ENCODE data around the gene EXOC7. TPM values are rescaled to one million over a fixed set of nuclear protein-coding genes. Genes with fewer than 3 reads are reported as not detected.

Gene EXOC7
- total and polyA plus RNA-seq, 2 of the 8 experiments (the other 6 are each of a cell fraction or from before 2014, with no cell fraction given) = 77.1 to 92.6 TPM

DNA sequence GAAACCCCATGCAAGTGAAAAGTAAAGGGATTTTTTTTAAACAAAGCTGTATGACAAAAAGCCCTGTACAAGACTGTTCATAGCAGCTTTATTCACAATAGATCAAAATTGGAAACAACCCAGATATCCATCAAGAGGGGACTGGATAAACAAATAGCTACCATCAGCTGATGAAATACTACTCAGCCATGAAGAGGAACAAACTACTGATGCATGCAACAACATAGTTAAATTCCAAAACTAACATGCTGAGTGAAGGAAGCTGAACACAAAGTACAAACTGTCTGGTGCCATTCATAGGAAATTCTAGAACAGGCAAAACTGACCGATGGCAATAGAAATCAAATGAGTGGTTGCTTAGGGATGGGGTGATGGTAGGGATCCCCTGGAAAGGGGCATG lies 22.3 kb upstream of the EXOC7 start:
- H3K9me3 ChIP-seq (ENCODE audit: insufficient read depth in 2 of 2, low read depth in 1 of 2, low read length in 1 of 2) = no peaks in the 10 kb centered on the region
- H2AK5ac ChIP-seq (ENCODE audit: low read depth, low read length) = no peak overlapping the region
- no peaks in the 10 kb centered on the region for H3K36me3 ChIP-seq (ENCODE audit: control insufficient read depth in 2 of 4, insufficient read depth in 4 of 4, low read length in 3 of 4)
- no peak overlapping the region for H3K18ac ChIP-seq (ENCODE audit: extremely low read depth, low read length)
- no peak overlapping the region for H2BK20ac ChIP-seq (ENCODE audit: low read length)
- no peak overlapping the region for H3K4ac ChIP-seq (replicated peaks; ENCODE audit: insufficient read length, low read depth, low read length)
- no peaks in the 10 kb centered on the region for H3K79me2 ChIP-seq (ENCODE audit: control insufficient read depth in 1 of 2, insufficient read depth in 2 of 2, low read length in 2 of 2)
- H4K91ac ChIP-seq (replicated peaks; ENCODE audit: insufficient read length, low read length) = no peak overlapping the region
- H2AFZ ChIP-seq (ENCODE audit: low read length) = no peak overlapping the region
- no peak overlapping the region for H3K4me3 ChIP-seq (ENCODE audit: extremely low read depth in 1 of 4, insufficient read depth in 2 of 4, low read depth in 3 of 4, low read length in 4 of 4)
- no peak overlapping the region for H2BK120ac ChIP-seq (replicated peaks; ENCODE audit: low read depth, low read length)
- TF ChIP-seq JUND (IDR thresholded peaks at IDR 0.05; ENCODE audit: low read length) (no peak), RAD21 (IDR thresholded peaks at IDR 0.05 in 1 of 2, conservative IDR thresholded peaks at IDR 0.05 in 1 of 2; ENCODE audit: low read depth in 2 of 2, low read length in 2 of 2) (no peak), RFX5 (IDR thresholded peaks at IDR 0.05; ENCODE audit: borderline replicate concordance, low read depth, low read length) (no peak), GABPA (IDR thresholded peaks at IDR 0.05; ENCODE audit: borderline replicate concordance, insufficient read depth, low read length) (no peak), EZH2 (IDR thresholded peaks at IDR 0.05; ENCODE audit: low read depth, low read length, severe bottlenecking) (no peak), MAFK (IDR thresholded peaks at IDR 0.05; ENCODE audit: low read depth, low read length) (no peak)
- H3K23me2 ChIP-seq (ENCODE audit: low read depth, low read length) = peaks cover 6% of the 10 kb centered on the region; the same call in 1 of the 2 replicates
- no peaks in the 10 kb centered on the region for H4K20me1 ChIP-seq (replicated peaks in 1 of 2; ENCODE audit: control insufficient read depth in 1 of 2, insufficient read depth in 2 of 2, low read length in 2 of 2)
- POLR2A ChIA-PET (ENCODE audit: partially characterized antibody) = interaction anchor here (0.7 to 1.5 kb wide), 3 partner anchors 9 to 112 kb away, joined by 3 to 6 read pairs (median 4); no protein-coding TSS in a partner anchor
- H3K14ac ChIP-seq (ENCODE audit: insufficient read length) = no peak overlapping the region
- no peak overlapping the region for H3K56ac ChIP-seq (replicated peaks; ENCODE audit: insufficient read length, low read depth, low read length)
- no peak overlapping the region for H2BK5ac ChIP-seq (ENCODE audit: low read depth, low read length)
- H3K9ac ChIP-seq (replicated peaks in 1 of 4; ENCODE audit: extremely low read depth in 1 of 4, low read depth in 3 of 4, low read length in 3 of 4) = no peak overlapping the region
- CTCF ChIA-PET (ENCODE audit: partially characterized antibody) = interaction anchor here (0.8 to 41.5 kb wide), 21 partner anchors 8 to 259 kb away, joined by 3 to 778 read pairs (median 4); partner anchors contain the start of genes FOXJ1 and ZACN
- 100% methylated on average over 1 of the region's 1 CpG; no CpG with 5 or more reads in 1 of the 2 experiments for WGBS, 2 experiments (ENCODE audit: extremely low coverage in 1 of 2, insufficient coverage in 1 of 2, insufficient read length in 1 of 2, insufficient replicate concordance in 2 of 2, low coverage in 1 of 2, low lambda C conversion rate in 2 of 2, missing lambda C conversion rate in 1 of 2)
- H3K23ac ChIP-seq (ENCODE audit: insufficient read length) = no peak overlapping the region
- H2BK15ac ChIP-seq (ENCODE audit: low read length) = no peak overlapping the region
- H3K79me1 ChIP-seq (ENCODE audit: low read depth, low read length) = no peaks in the 10 kb centered on the region
- peaks cover 3 to 29% (median 17%) of the 10 kb centered on the region in 4 experiments for H3K4me1 ChIP-seq (replicated peaks in 1 of 4; ENCODE audit: control insufficient read depth in 3 of 4, insufficient read depth in 4 of 4, low read length in 3 of 4)
- no peak overlapping the region for H3K27ac ChIP-seq (ENCODE audit: low read depth, low read length)
- no peak overlapping the region for H4K5ac ChIP-seq (ENCODE audit: insufficient read length, low read depth, low read length)
- peaks cover 0 to 19% (median 7%) of the 10 kb centered on the region in 4 experiments; a peak in 5 of 7 replicates for H3K27me3 ChIP-seq (replicated peaks in 1 of 4; ENCODE audit: control insufficient read depth in 3 of 4, extremely low read depth in 1 of 4, insufficient read depth in 3 of 4, low read length in 3 of 4)
- H3K4me2 ChIP-seq (ENCODE audit: insufficient read depth in 1 of 2, low read depth in 2 of 2, low read length in 2 of 2) = no peak overlapping the region
- no peak for FAIRE-seq
- no peak overlapping the region for H4K8ac ChIP-seq (ENCODE audit: extremely low read depth, insufficient read depth, low read length)
- DNase-seq (ENCODE audit: low read depth in 1 of 2, low spot score in 2 of 2) = no peak
- H2BK12ac ChIP-seq (ENCODE audit: low read depth, low read length) = no peak overlapping the region

Data from H1 (cell line).